Measurements from ENCODE around the gene KMT2C. TPM values are rescaled to one million over a fixed set of nuclear protein-coding genes. Genes with fewer than 3 reads are reported as not detected.
"Not testable (repeated sequence)": the region's sequence is repeated elsewhere in the genome, so short reads cannot be mapped to it uniquely, and the experiment has no call there.

The KMT2C gene
- total RNA-seq, 1 experiment from 2014 or later = 54.3 TPM

GRCh38 chr7:152476551-152476950 lies 40.7 kb upstream of the KMT2C start:
- H3K9me2 ChIP-seq (ENCODE audit: insufficient read depth) = no peaks in the 10 kb centered on the region
- CTCF ChIA-PET = no interaction called here
- no TSS peak for BruUV-seq (replicated peaks)

GRCh38 chr7:152471023-152471620 lies 35.3 kb upstream of the KMT2C start:
- H3K9me2 ChIP-seq (ENCODE audit: insufficient read depth); H2AFZ ChIP-seq; H3K36me3 ChIP-seq (ENCODE audit: low read depth); H3F3A ChIP-seq (ENCODE audit: insufficient read depth, low read depth); H3K27ac ChIP-seq; POLR2A ChIA-PET (ENCODE audit: unreplicated experiment); BruUV-seq (replicated peaks); H3K9me3 ChIP-seq (ENCODE audit: insufficient read depth, low read depth); H4K20me1 ChIP-seq (ENCODE audit: insufficient read depth); H3K79me2 ChIP-seq (ENCODE audit: low read depth); H3K27me3 ChIP-seq (ENCODE audit: insufficient read depth, low read depth); H3K4me3 ChIP-seq; H3K4me2 ChIP-seq; H3K4me1 ChIP-seq (replicated peaks; ENCODE audit: insufficient read depth); DNase-seq; intact Hi-C loops (cut with micrococcal nuclease; ENCODE audit: unreplicated experiment): not testable (repeated sequence)
- CTCF ChIA-PET = interaction anchor here (0.6 kb wide), 1 partner anchor 21 kb away, joined by 10 read pairs; no protein-coding TSS in a partner anchor

More at GRCh38 chr7:152476551-152476950, 40.7 kb upstream of the KMT2C start:
- no peak for DNase-seq
- no peak for TF ChIP-seq EZH2 (IDR thresholded peaks at IDR 0.05; ENCODE audit: low read depth)
- Histone ChIP-seq H3K4me1 (replicated peaks; ENCODE audit: insufficient read depth) (no peaks in the 10 kb centered on the region), H3K36me3 (ENCODE audit: low read depth) (no peaks in the 10 kb centered on the region), H3K79me2 (ENCODE audit: low read depth) (no peaks in the 10 kb centered on the region), H3K9me3 (ENCODE audit: insufficient read depth, low read depth) (peaks cover under 1% of the 10 kb centered on the region; the same call in 1 of the 2 replicates), H2AFZ (no peak overlapping the region), H3K27me3 (ENCODE audit: insufficient read depth, low read depth) (no peaks in the 10 kb centered on the region), H3F3A (ENCODE audit: insufficient read depth, low read depth) (no peaks in the 10 kb centered on the region), H3K27ac (no peak overlapping the region), H4K20me1 (ENCODE audit: insufficient read depth) (no peaks in the 10 kb centered on the region), H3K4me2 (no peak overlapping the region), H3K4me3 (no peak overlapping the region)
- POLR2A ChIA-PET (ENCODE audit: unreplicated experiment) = interaction anchor here (0.6 kb wide), 1 partner anchor 20 kb away, joined by 5 read pairs; no protein-coding TSS in a partner anchor
- intact Hi-C loops (cut with micrococcal nuclease; ENCODE audit: unreplicated experiment) = no loop called here

GRCh38 chr7:152470251-152471022 lies 34.6 kb upstream of the KMT2C start:
- POLR2A ChIA-PET (ENCODE audit: unreplicated experiment); H3K4me1 ChIP-seq (replicated peaks; ENCODE audit: insufficient read depth); H2AFZ ChIP-seq; H3K79me2 ChIP-seq (ENCODE audit: low read depth); intact Hi-C loops (cut with micrococcal nuclease; ENCODE audit: unreplicated experiment); H3K9me3 ChIP-seq (ENCODE audit: insufficient read depth, low read depth); H3F3A ChIP-seq (ENCODE audit: insufficient read depth, low read depth); BruUV-seq (replicated peaks); H4K20me1 ChIP-seq (ENCODE audit: insufficient read depth); H3K27ac ChIP-seq; H3K4me2 ChIP-seq; H3K4me3 ChIP-seq; H3K36me3 ChIP-seq (ENCODE audit: low read depth); H3K27me3 ChIP-seq (ENCODE audit: insufficient read depth, low read depth); DNase-seq; H3K9me2 ChIP-seq (ENCODE audit: insufficient read depth): not testable (repeated sequence)
- CTCF ChIA-PET = interaction anchor here (0.7 kb wide), 1 partner anchor 25 kb away, joined by 4 read pairs; no protein-coding TSS in a partner anchor

GRCh38 chr7:152469576-152469975 lies 33.8 kb upstream of the KMT2C start:
- H3K4me1 ChIP-seq (replicated peaks; ENCODE audit: insufficient read depth); H3K4me2 ChIP-seq; H3K27ac ChIP-seq; H3K9me2 ChIP-seq (ENCODE audit: insufficient read depth); H3K36me3 ChIP-seq (ENCODE audit: low read depth); POLR2A ChIA-PET (ENCODE audit: unreplicated experiment); H4K20me1 ChIP-seq (ENCODE audit: insufficient read depth); BruUV-seq (replicated peaks); H3K27me3 ChIP-seq (ENCODE audit: insufficient read depth, low read depth); DNase-seq; H3K79me2 ChIP-seq (ENCODE audit: low read depth); CTCF ChIA-PET; H3K9me3 ChIP-seq (ENCODE audit: insufficient read depth, low read depth); intact Hi-C loops (cut with micrococcal nuclease; ENCODE audit: unreplicated experiment); H3K4me3 ChIP-seq; H3F3A ChIP-seq (ENCODE audit: insufficient read depth, low read depth); H2AFZ ChIP-seq: not testable (repeated sequence)

- Histone ChIP-seq H3K4me2 (no peak overlapping the region), H3K9me3 (ENCODE audit: insufficient read depth, low read depth) (peaks cover 7% of the 10 kb centered on the region), H3K79me2 (ENCODE audit: low read depth) (peaks cover 6% of the 10 kb centered on the region; the same call in 1 of the 2 replicates), H3K9me2 (ENCODE audit: insufficient read depth) (no peaks in the 10 kb centered on the region), H2AFZ (no peak overlapping the region), H3K4me3 (no peak overlapping the region), H3K27me3 (ENCODE audit: insufficient read depth, low read depth) (no peaks in the 10 kb centered on the region), H3K27ac (no peak overlapping the region), H3K4me1 (replicated peaks; ENCODE audit: insufficient read depth) (peaks cover 15% of the 10 kb centered on the region), H3K36me3 (ENCODE audit: low read depth) (no peaks in the 10 kb centered on the region), H3F3A (ENCODE audit: insufficient read depth, low read depth) (peaks cover 8% of the 10 kb centered on the region; the same call in 1 of the 2 replicates), H4K20me1 (ENCODE audit: insufficient read depth) (no peaks in the 10 kb centered on the region)
- intact Hi-C loops (cut with micrococcal nuclease; ENCODE audit: unreplicated experiment) = no loop called here
- DNase-seq = no peak
- no TSS peak for BruUV-seq (replicated peaks)
- ChIA-PET POLR2A (ENCODE audit: unreplicated experiment) (no interaction called here), CTCF (no interaction called here)
- TF ChIP-seq CTCF (conservative IDR thresholded peaks at IDR 0.05) (no peak), EZH2 (IDR thresholded peaks at IDR 0.05; ENCODE audit: low read depth) (no peak)
Measured at GRCh38 chr7:152467225-152467624, 31.4 kb upstream of the KMT2C start.
